GM23248 (cell line): ENCODE results near the gene MTFR1L. TPM values are rescaled to one million over a fixed set of nuclear protein-coding genes. Genes with fewer than 3 reads are reported as not detected.
A peak's percentile ranks its signal among the peaks of the same experiment; 100 is the strongest.

ENCODE experiments used
- DNase-seq: peaks from one replicate; pipeline ENCODE4 v3.0.0-alpha.2; 2015
- H2AFZ ChIP-seq: fragments of 200-600 bp; sonication (generic); 2 replicates; pipeline ENCODE4 v1.6.1; 2016; ENCODE audit warnings: antibody characterized with exemption
- H3F3A ChIP-seq: fragments of 200-600 bp; sonication (generic); 2 replicates; pipeline ENCODE4 v1.6.1; 2016; ENCODE audit warnings: mild to moderate bottlenecking, antibody characterized with exemption, mixed run types; ENCODE audit not compliant: insufficient read depth
- H3K27ac ChIP-seq: fragments of 200-600 bp; sonication (generic); 2 replicates; pipeline ENCODE4 v1.5.1; 2016; ENCODE audit warnings: mild to moderate bottlenecking
- H3K27me3 ChIP-seq: fragments of 200-600 bp; sonication (generic); replicated peaks from 2 replicates; pipeline ENCODE4 v1.6.1; 2016; ENCODE audit warnings: mild to moderate bottlenecking; ENCODE audit not compliant: insufficient read depth
- H3K36me3 ChIP-seq: fragments of 200-600 bp; sonication (generic); 2 replicates; pipeline ENCODE4 v1.6.1; 2016; ENCODE audit warnings: low read depth, mild to moderate bottlenecking
- H3K4me1 ChIP-seq: fragments of 200-600 bp; sonication (generic); 2 replicates; pipeline ENCODE4 v1.6.1; 2016; ENCODE audit warnings: mild to moderate bottlenecking; ENCODE audit not compliant: insufficient read depth
- H3K4me2 ChIP-seq: fragments of 200-600 bp; sonication (generic); one replicate; pipeline ENCODE4 v1.6.1; 2016; ENCODE audit warnings: mild to moderate bottlenecking; ENCODE audit not compliant: unreplicated experiment
- H3K4me3 ChIP-seq: fragments of 200-600 bp; sonication (generic); 2 replicates; pipeline ENCODE4 v1.5.1; 2016; ENCODE audit warnings: mild to moderate bottlenecking
- H3K79me2 ChIP-seq: fragments of 200-600 bp; sonication (generic); 2 replicates; pipeline ENCODE4 v1.6.1; 2016; ENCODE audit warnings: mild to moderate bottlenecking; ENCODE audit not compliant: insufficient read depth
- H3K9ac ChIP-seq: fragments of 200-600 bp; sonication (generic); 2 replicates; pipeline ENCODE4 v1.6.1; 2016; ENCODE audit warnings: mild to moderate bottlenecking
- H3K9me2 ChIP-seq: fragments of 200-600 bp; sonication (generic); 2 replicates; pipeline ENCODE4 v1.6.1; 2016; ENCODE audit warnings: mixed run types, mild to moderate bottlenecking, moderate library complexity; ENCODE audit not compliant: insufficient read depth
- H3K9me3 ChIP-seq: fragments of 200-600 bp; sonication (generic); one replicate; pipeline ENCODE4 v1.6.1; 2017; ENCODE audit warnings: low read depth
- H4K20me1 ChIP-seq: fragments of 200-600 bp; sonication (generic); 2 replicates; pipeline ENCODE4 v1.6.0; 2016; ENCODE audit not compliant: insufficient read depth
- EZH2 ChIP-seq: fragments of 200-600 bp; sonication (generic); IDR thresholded peaks from 2 replicates; pipeline ENCODE4 v1.6.1; 2018; ENCODE audit warnings: antibody characterized with exemption, mild to moderate bottlenecking; ENCODE audit not compliant: insufficient read depth, poor library complexity, severe bottlenecking
- EZH2phosphoT487 ChIP-seq: fragments of 200-600 bp; sonication (generic); IDR thresholded peaks from 2 replicates; pipeline ENCODE4 v1.6.1; 2018; ENCODE audit warnings: antibody characterized with exemption, moderate library complexity, mild to moderate bottlenecking, low read depth; ENCODE audit not compliant: insufficient read depth
- WGBS, 2 experiments: methylation state at CpG; one replicate each; pipeline ENCODE4 v1.1.6; 2015 to 2017; ENCODE audit warnings: low lambda C conversion rate in 2 of 2, low coverage in 1 of 2; ENCODE audit errors: missing lambda C conversion rate in 2 of 2; 5-methylcytosine and 5-hydroxymethylcytosine counted together
- in situ Hi-C: fragments of 300-500 bp; cut with MboI; formaldehyde crosslinking; loops from 2 replicates; pipeline ENCODE4 v1.15.0; 2020
- polyA plus RNA-seq: library from polyadenylated mRNA; unstranded; fragments of >200 nt; fragmentation: Nextera tagmentation; extraction: Ambion mirVana; gene quantifications from 2 replicates; pipeline ENCODE4 v1.2.1, GENCODE V29; 2016
- total RNA-seq: library from RNA; depleted of rRNA; stranded (reverse); fragments of >200 nt; shearing (Covaris generic); gene quantifications from 2 replicates; pipeline ENCODE4 v1.2.3, GENCODE V29; 2014; rRNA removed

The MTFR1L gene
- total RNA-seq (57.2 and 58.3 TPM in 2 replicates), polyA plus RNA-seq (74.2 and 78.1 TPM in 2 replicates)

DNA sequence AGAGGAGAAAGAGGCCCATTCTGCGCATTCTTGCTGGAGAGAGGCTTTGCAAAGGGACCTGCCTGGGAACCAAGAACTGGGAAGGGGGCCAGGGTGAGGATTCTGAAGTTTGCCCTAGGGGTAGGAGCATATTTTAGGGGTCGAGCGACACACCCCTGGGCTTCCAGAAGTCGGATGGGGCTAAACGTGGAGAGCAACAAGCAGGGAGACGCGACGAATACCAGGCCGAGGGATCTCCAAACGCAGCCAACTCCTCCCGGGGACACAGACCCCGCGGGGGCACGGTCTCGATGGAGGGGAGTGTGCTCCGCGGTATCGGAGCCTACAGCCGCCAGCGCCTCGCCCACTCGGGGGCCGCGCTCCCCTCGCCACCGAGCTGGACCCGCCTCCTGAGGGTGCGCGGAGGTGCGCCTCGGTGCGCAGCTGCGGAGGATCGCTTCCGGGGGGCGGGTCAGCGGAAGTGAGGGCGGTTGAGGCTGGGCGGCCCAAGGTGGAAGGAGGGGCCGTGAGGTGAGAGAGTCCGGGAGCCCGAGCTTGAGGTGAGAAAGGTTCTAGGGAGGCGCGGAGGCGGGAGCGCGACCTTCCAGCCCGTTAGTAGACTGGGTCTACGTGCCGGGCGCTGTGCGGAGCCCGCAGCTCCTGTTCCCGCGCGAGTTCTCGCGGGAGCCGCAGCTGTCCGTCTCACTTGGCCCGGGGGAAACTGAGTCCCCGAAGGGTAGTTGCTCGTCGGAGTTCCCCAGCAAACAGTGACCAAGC is at the start of gene MTFR1L:
MTFR1L (plus strand) TSS at position 464 of the 756 bp plus-strand sequence. CDS start 3,151 bp downstream, outside the sequence.
- Histone ChIP-seq H3K4me3 (peak within 1 kb of the TSS; percentile 82), H3K27ac (peak within 1 kb of the TSS; percentile 61), H3K9me3 (no peaks in the 10 kb centered on the region), H3F3A (peaks cover 18% of the 10 kb centered on the region), H2AFZ (peak within 1 kb of the TSS; percentile 84), H3K9me2 (no peaks in the 10 kb centered on the region), H3K9ac (peak within 1 kb of the TSS; percentile 83), H3K79me2 (peaks cover 49% of the 10 kb centered on the region), H3K36me3 (no peaks in the 10 kb centered on the region), H3K4me2 (peak within 1 kb of the TSS; percentile 89), H3K27me3 (no peaks in the 10 kb centered on the region), H4K20me1 (no peaks in the 10 kb centered on the region), H3K4me1 (peaks cover 25% of the 10 kb centered on the region)
- 1% methylated on average over 60 to 61 of the region's 64 CpGs for WGBS, 2 experiments
- in situ Hi-C loops: loop anchor here (10.0 to 25.0 kb wide), 2 partner anchors 175 to 582 kb away; partner anchors contain the start of genes PAFAH2, RSRP1 and SYF2
- DNase-seq: peak; percentile 88
- TF ChIP-seq EZH2phosphoT487 (no peak), EZH2 (no peak)

DNA sequence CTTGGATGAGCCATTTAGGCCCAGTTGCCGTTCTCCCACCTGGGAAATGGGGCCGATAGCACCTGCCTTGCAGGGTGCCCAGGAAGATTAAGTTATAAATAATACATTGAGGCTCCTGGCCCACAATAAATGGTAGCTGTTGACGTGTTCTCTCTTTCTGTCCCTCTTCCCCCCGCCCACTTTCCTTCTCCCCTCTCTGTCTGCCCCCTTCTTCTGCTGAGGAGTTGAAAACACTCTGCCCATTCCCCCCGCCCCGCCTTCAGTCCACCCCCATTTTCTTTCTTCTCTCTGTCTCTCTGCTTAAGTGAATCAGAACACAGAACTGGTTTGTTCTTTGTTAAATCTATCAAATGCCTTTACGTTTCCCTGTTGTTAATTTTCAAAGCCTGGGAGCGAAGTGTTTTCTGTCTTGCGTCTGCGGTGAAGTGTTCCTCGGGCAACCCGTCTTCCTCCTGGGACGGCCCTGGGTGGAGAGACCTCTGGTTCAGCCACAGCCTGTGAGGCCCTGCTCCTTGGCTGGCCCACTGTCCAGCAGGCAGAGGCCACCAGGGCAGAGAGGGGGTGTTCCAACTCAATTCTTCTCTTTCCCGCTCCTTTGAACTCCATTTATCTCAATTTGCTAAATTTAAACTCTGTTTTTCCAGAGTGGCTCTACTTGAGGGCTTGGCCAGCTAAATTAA is 49.1 kb upstream of the MTFR1L start:
- no peak overlapping the region for H3K4me3 ChIP-seq
- no peak for DNase-seq
- H2AFZ ChIP-seq: no peak overlapping the region
- in situ Hi-C loops: no loop called here
- no peaks in the 10 kb centered on the region for H3F3A ChIP-seq
- no peaks in the 10 kb centered on the region for H3K4me1 ChIP-seq
- no peaks in the 10 kb centered on the region for H4K20me1 ChIP-seq
- H3K4me2 ChIP-seq: no peak overlapping the region
- H3K9me2 ChIP-seq: no peaks in the 10 kb centered on the region
- WGBS, 2 experiments: 88 to 89% methylated on average over 12 to 14 of the region's 14 CpGs
- no peaks in the 10 kb centered on the region for H3K27me3 ChIP-seq
- no peaks in the 10 kb centered on the region for H3K9me3 ChIP-seq
- H3K79me2 ChIP-seq: no peaks in the 10 kb centered on the region
- no peak for TF ChIP-seq EZH2
- no peak overlapping the region for H3K9ac ChIP-seq
- no peaks in the 10 kb centered on the region for H3K36me3 ChIP-seq
- H3K27ac ChIP-seq: no peak overlapping the region

DNA sequence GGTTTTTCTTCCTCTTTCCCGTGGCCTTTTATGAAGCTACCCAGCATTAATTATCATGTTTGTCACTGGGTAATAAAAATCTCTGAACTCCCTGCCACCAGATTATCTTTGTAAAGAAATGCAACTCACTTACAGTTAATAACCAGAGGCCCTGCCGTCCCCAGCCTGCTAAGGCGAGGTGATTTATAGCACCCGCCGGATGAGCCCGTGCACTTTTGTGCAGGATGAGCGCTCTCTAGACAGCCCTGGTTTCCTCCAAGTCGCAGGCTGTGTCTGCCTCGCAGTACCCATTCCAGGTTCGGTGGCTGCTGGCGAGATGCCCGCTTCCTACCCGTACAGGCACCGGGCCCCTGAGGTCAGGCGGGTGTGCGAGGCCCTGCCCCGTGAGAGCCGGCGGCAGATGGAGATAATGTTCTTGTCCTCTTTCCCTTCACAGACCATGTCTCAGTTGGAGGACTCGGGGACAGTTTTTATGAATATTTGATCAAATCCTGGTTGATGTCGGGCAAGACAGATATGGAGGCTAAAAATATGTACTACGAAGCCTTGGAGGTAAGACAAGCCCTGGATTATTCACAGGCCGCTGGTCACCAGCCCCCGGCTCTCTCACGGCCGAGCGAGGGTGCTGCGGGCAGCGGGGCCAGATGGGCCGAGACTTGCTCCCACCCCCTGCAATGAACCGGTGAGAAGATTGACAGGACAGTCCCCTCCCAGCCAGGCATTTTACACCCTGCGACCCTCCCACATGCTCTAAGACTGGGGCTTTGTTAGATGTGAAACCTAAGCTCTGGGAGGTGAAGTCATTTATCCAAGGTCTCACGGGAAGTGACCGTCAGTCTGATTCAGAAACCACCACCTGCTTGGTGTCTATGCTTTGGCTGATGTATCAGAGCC is 48.3 kb upstream of the MTFR1L start:
- Histone ChIP-seq H3K9me2 (no peaks in the 10 kb centered on the region), H3K9ac (no peak overlapping the region), H3K4me3 (no peak overlapping the region), H3F3A (no peaks in the 10 kb centered on the region), H3K79me2 (no peaks in the 10 kb centered on the region), H3K4me1 (no peaks in the 10 kb centered on the region), H4K20me1 (no peaks in the 10 kb centered on the region), H3K4me2 (no peak overlapping the region), H2AFZ (no peak overlapping the region), H3K9me3 (no peaks in the 10 kb centered on the region), H3K27ac (no peak overlapping the region), H3K27me3 (no peaks in the 10 kb centered on the region), H3K36me3 (no peaks in the 10 kb centered on the region)
- TF ChIP-seq EZH2phosphoT487 (no peak), EZH2 (no peak)
- 78 to 80% methylated on average over 34 of the region's 34 CpGs for WGBS, 2 experiments
- in situ Hi-C loops: no loop called here
- DNase-seq: no peak

GRCh38 chr1:25772164-25772563 is 47.6 kb upstream of the MTFR1L start:
- H3K27ac ChIP-seq: no peak overlapping the region
- no peak overlapping the region for H3K4me3 ChIP-seq
- H3K9me2 ChIP-seq: no peaks in the 10 kb centered on the region
- H3K4me1 ChIP-seq: no peaks in the 10 kb centered on the region
- no peaks in the 10 kb centered on the region for H3K9me3 ChIP-seq
- H2AFZ ChIP-seq: no peak overlapping the region
- in situ Hi-C loops: no loop called here
- DNase-seq: no peak
- H3K79me2 ChIP-seq: no peaks in the 10 kb centered on the region
- H3K4me2 ChIP-seq: no peak overlapping the region
- no peaks in the 10 kb centered on the region for H3K27me3 ChIP-seq
- WGBS, 2 experiments: 96 to 100% methylated on average over 5 of the region's 5 CpGs
- no peaks in the 10 kb centered on the region for H3F3A ChIP-seq
- no peaks in the 10 kb centered on the region for H3K36me3 ChIP-seq
- H3K9ac ChIP-seq: no peak overlapping the region
- H4K20me1 ChIP-seq: no peaks in the 10 kb centered on the region
- TF ChIP-seq EZH2 (no peak), EZH2phosphoT487 (no peak)
